ACC112 (cell line): ENCODE measurements around the gene TRIM15.
A peak's percentile ranks its signal among the peaks of the same experiment; 100 is the strongest.
"Not testable (repeated sequence)": the region's sequence is repeated elsewhere in the genome, so short reads cannot be mapped to it uniquely, and the experiment has no call there.

ENCODE experiments used
- H2AFZ ChIP-seq: fragments of 200-600 bp; sonication (generic); one replicate; pipeline ENCODE4 v1.6.0; 2017; ENCODE audit warnings: antibody characterized with exemption, low read length; ENCODE audit not compliant: unreplicated experiment
- H3K27ac ChIP-seq: fragments of 200-600 bp; sonication (generic); 2 replicates; pipeline ENCODE4 v1.5.1; 2014; ENCODE audit warnings: low read depth, mild to moderate bottlenecking, antibody characterized with exemption, low read length, moderate library complexity
- H3K27me3 ChIP-seq: fragments of 200-600 bp; sonication (generic); 2 replicates; pipeline ENCODE4 v1.6.1; 2014; ENCODE audit warnings: mild to moderate bottlenecking, antibody characterized with exemption, low read length, moderate library complexity, mixed read lengths; ENCODE audit not compliant: insufficient read depth
- H3K36me3 ChIP-seq: fragments of 200-600 bp; sonication (generic); 2 replicates; pipeline ENCODE4 v1.6.1; 2016; ENCODE audit warnings: mild to moderate bottlenecking, antibody characterized with exemption, low read length, moderate library complexity, mixed read lengths; ENCODE audit not compliant: insufficient read depth
- H3K4me1 ChIP-seq: fragments of 200-600 bp; sonication (generic); one replicate; pipeline ENCODE4 v1.6.1; 2016; ENCODE audit warnings: low read length, mixed read lengths; ENCODE audit not compliant: insufficient read depth, unreplicated experiment, control insufficient read depth
- H3K4me3 ChIP-seq: fragments of 200-600 bp; sonication (generic); 2 replicates; pipeline ENCODE4 v1.5.1; 2014; ENCODE audit warnings: mild to moderate bottlenecking, low read depth, low read length
- H3K79me2 ChIP-seq: fragments of 200-600 bp; sonication (generic); one replicate; pipeline ENCODE4 v1.6.0; 2016; ENCODE audit warnings: low read length; ENCODE audit not compliant: control insufficient read depth, unreplicated experiment, insufficient read depth

The TRIM15 gene

GRCh38 chr6:30213957-30214656 is 50.8 kb downstream of the TRIM15 start:
- H3K36me3 ChIP-seq = no peaks in the 10 kb centered on the region
- peaks cover 37% of the 10 kb centered on the region for H3K79me2 ChIP-seq
- peaks cover 21% of the 10 kb centered on the region for H3K4me1 ChIP-seq
- peak overlapping the region; percentile 83 for H3K4me3 ChIP-seq
- peak overlapping the region; percentile 90 for H3K27ac ChIP-seq
- peak overlapping the region; percentile 89 for H2AFZ ChIP-seq
- no peaks in the 10 kb centered on the region for H3K27me3 ChIP-seq

- Histone ChIP-seq H3K27ac (no peak overlapping the region), H3K36me3 (no peaks in the 10 kb centered on the region), H3K27me3 (no peaks in the 10 kb centered on the region), H3K4me1 (peaks cover 21% of the 10 kb centered on the region), H3K79me2 (peaks cover 32% of the 10 kb centered on the region), H3K4me3 (peak overlapping the region; percentile 83), H2AFZ (peak overlapping the region; percentile 89)
Observed at GRCh38 chr6:30214657-30214982, 51.3 kb downstream of the TRIM15 start.

DNA sequence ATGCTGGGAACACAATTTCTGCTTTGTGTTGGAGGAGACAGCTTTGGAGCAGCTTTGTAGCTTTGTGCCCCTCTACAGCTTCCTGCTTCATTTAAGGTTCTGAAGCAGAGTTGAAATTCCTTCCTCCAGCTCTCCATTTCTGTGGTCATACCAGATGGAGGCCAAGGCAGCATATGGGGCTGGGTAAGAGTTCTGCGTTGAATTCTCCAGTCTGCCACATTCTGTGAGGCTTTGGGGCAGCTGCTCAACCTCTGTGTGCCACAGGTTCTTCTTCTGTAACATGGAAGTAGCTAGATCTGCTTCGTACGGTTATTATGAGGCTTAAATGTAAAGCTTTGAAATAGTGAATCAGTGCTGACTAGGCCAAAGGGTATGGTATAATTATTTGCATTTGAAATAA is 52.8 kb downstream of the TRIM15 start:
- Histone ChIP-seq H2AFZ (no peak overlapping the region), H3K4me1 (peaks cover 12% of the 10 kb centered on the region), H3K27ac (no peak overlapping the region)

GRCh38 chr6:30219244-30219643 is 55.9 kb downstream of the TRIM15 start:
- H3K4me1 ChIP-seq = no peaks in the 10 kb centered on the region
- no peak overlapping the region for H3K4me3 ChIP-seq
- H3K27me3 ChIP-seq = no peaks in the 10 kb centered on the region
- no peaks in the 10 kb centered on the region for H3K79me2 ChIP-seq
- H3K27ac ChIP-seq = no peak overlapping the region
- H2AFZ ChIP-seq = no peak overlapping the region
- no peaks in the 10 kb centered on the region for H3K36me3 ChIP-seq

More for the DNA sequence above, 52.8 kb downstream of the TRIM15 start:
- Histone ChIP-seq H3K79me2 (peaks cover 20% of the 10 kb centered on the region), H3K27me3 (no peaks in the 10 kb centered on the region), H3K4me3 (no peak overlapping the region), H3K36me3 (no peaks in the 10 kb centered on the region)

DNA sequence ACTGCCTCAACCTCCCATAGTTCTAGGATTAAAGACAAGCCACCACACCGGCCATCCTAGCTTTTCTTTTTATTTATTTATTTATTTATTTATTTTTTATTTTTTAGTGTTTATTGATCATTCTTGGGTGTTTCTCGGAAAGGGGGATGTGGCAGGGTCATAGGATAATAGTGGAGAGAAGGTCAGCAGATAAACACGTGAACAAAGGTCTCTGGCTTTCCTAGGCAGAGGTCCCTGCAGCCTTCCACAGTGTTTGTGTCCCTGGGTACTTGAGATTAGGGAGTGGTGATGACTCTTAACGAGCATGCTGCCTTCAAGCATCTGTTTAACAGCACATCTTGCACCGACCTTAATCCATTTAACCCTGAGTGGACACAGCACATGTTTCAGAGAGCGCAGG is 58.0 kb downstream of the TRIM15 start:
- H3K4me3 ChIP-seq, H3K4me1 ChIP-seq, H2AFZ ChIP-seq, H3K79me2 ChIP-seq, H3K36me3 ChIP-seq, H3K27ac ChIP-seq: not testable (repeated sequence)
- peaks cover 11% of the 10 kb centered on the region; the same call in 1 of the 2 replicates for H3K27me3 ChIP-seq

GRCh38 chr6:30221956-30222355 is 58.6 kb downstream of the TRIM15 start:
- H3K27ac ChIP-seq, H2AFZ ChIP-seq, H3K4me3 ChIP-seq, H3K36me3 ChIP-seq, H3K79me2 ChIP-seq, H3K4me1 ChIP-seq: not testable (repeated sequence)
- H3K27me3 ChIP-seq = peaks cover 12% of the 10 kb centered on the region; the same call in 1 of the 2 replicates
